Uterus (tissue), 4 donors: ENCODE results near the gene CRYBG1. TPM values are rescaled to one million over a fixed set of nuclear protein-coding genes. Genes with fewer than 3 reads are reported as not detected.

Source experiments
- DNase-seq, 2 donors: peaks; one replicate each; pipeline ENCODE4 v3.0.0-alpha.2; 2019 to 2020
- H3K27ac ChIP-seq, 2 donors: fragments of 200-600 bp; sonication (generic); 1 replicate in 1 of 2; 2 replicates in 1 of 2; pipeline ENCODE4 v1.5.1; 2016 to 2018
- H3K27me3 ChIP-seq, 2 donors: fragments of 200-600 bp; sonication (generic); one replicate each; pipeline ENCODE4 v1.5.1; 2018 to 2019; ENCODE audit warnings: control low read depth in 1 of 2
- H3K36me3 ChIP-seq, 2 donors: fragments of 200-600 bp; sonication (generic); one replicate each; pipeline ENCODE4 v1.5.1; 2019; ENCODE audit warnings: control low read depth in 1 of 2
- H3K4me1 ChIP-seq, 2 donors: fragments of 200-600 bp; sonication (generic); one replicate each; pipeline ENCODE4 v1.5.1; 2018 to 2019; ENCODE audit warnings: control low read depth in 1 of 2
- H3K4me3 ChIP-seq, 2 donors: fragments of 200-600 bp; sonication (generic); 1 replicate in 1 of 2; 2 replicates in 1 of 2; pipeline ENCODE4 v1.5.1; 2018 to 2019; ENCODE audit warnings: mild to moderate bottlenecking in 1 of 2
- H3K9me3 ChIP-seq, 2 donors: fragments of 200-600 bp; sonication (generic); one replicate each; pipeline ENCODE4 v1.5.1; 2019; ENCODE audit warnings: control low read depth in 1 of 2
- POLR2A ChIP-seq, 2 donors: fragments of 450-650 bp; IDR thresholded peaks; one replicate each; pipeline ENCODE4 v1.6.1; 2016; ENCODE audit warnings: antibody characterized with exemption in 2 of 2, mild to moderate bottlenecking in 1 of 2, moderate library complexity in 1 of 2
- intact Hi-C: fragments of 100-400 bp; cut with DNase I; formaldehyde crosslinking; loops from one replicate; pipeline ENCODE4 v1.15.1; 2023; ENCODE audit warnings: low total_unique reads
- total RNA-seq, 4 donors: library from RNA; depleted of rRNA in 3 of 4; stranded (reverse); fragments of >200 nt in 3 of 4; gene quantifications; one replicate each; pipeline versions ENCODE4 v1.1.0 to v1.2.4, GENCODE V29; 2014 to 2023
- TF ChIP-seq, protein P1 (sequence below), 4 experiments: fragments of 200-600 bp in 2 of 4; fragments of 450-650 bp in 2 of 4; sonication (generic) in 2 of 4; IDR thresholded peaks; one replicate each; pipeline ENCODE4 v1.5.1; 2016 to 2019; ENCODE audit warnings: antibody characterized with exemption in 4 of 4, mild to moderate bottlenecking in 2 of 4, moderate library complexity in 1 of 4
- donor health status: DM: yes; HTN: yes; CAD: no.

The CRYBG1 gene
- total RNA-seq, 4 donors from 2014 or later = 3.6 to 65.3 (median 8.9) TPM

DNA sequence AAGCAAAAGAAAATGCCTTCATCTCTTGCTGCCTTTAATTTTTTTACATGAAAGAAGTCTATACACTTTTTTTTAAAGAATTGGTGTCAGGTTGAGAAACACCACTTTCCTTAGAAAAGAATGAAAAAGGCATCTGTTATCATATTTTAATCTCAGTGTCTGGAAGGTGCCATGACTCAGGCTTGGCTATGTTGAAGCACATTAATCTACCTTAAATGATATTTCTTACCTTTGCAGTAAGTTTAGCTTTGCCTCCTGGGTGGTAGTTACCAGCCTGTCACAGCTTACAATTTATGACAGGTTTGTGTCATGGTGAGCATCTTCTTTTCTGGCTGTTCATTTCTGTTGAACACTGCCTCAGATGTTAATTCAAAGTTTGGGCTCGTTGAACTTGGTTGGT is 173.5 kb downstream of the CRYBG1 start:
- no peak for TF ChIP-seq POLR2A (IDR thresholded peaks at IDR 0.05)
- TF ChIP-seq, protein P1, sequence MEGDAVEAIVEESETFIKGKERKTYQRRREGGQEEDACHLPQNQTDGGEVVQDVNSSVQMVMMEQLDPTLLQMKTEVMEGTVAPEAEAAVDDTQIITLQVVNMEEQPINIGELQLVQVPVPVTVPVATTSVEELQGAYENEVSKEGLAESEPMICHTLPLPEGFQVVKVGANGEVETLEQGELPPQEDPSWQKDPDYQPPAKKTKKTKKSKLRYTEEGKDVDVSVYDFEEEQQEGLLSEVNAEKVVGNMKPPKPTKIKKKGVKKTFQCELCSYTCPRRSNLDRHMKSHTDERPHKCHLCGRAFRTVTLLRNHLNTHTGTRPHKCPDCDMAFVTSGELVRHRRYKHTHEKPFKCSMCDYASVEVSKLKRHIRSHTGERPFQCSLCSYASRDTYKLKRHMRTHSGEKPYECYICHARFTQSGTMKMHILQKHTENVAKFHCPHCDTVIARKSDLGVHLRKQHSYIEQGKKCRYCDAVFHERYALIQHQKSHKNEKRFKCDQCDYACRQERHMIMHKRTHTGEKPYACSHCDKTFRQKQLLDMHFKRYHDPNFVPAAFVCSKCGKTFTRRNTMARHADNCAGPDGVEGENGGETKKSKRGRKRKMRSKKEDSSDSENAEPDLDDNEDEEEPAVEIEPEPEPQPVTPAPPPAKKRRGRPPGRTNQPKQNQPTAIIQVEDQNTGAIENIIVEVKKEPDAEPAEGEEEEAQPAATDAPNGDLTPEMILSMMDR (IDR thresholded peaks at IDR 0.05) = no peak
- H3K27ac ChIP-seq = no peak overlapping the region
- H3K4me1 ChIP-seq = no peaks in the 10 kb centered on the region
- H3K27me3 ChIP-seq = no peaks in the 10 kb centered on the region
- no peak for DNase-seq
- no peaks in the 10 kb centered on the region for H3K36me3 ChIP-seq
- no peak overlapping the region for H3K4me3 ChIP-seq
- intact Hi-C loops = no loop called here
- H3K9me3 ChIP-seq = no peaks in the 10 kb centered on the region

DNA sequence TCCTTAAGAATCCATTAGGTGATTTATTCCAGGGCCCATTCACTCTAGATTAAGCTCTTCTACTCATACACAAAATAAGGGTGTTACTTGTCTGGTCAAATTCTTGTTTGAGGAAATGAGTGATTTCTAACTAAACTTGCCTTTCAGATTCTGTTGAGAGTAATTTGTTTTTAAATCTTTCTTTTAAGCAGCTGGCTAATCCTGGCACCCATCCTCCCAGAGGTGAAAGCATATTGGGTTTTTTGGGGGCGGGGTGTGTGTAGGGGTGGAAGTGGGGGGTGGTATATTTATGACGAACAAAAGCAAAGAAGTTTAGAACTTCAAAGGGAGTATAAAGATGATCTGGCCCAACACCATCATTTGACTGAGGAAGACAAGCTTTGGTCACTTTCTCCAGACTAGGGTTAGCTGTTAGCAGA is 174.1 kb downstream of the CRYBG1 start:
- Histone ChIP-seq H3K9me3 (no peaks in the 10 kb centered on the region), H3K4me1 (no peaks in the 10 kb centered on the region), H3K27me3 (no peaks in the 10 kb centered on the region), H3K4me3 (no peak overlapping the region), H3K36me3 (no peaks in the 10 kb centered on the region), H3K27ac (no peak overlapping the region)
- intact Hi-C loops = no loop called here
- DNase-seq = no peak
- TF ChIP-seq POLR2A (IDR thresholded peaks at IDR 0.05) = no peak
- TF ChIP-seq, protein P1 (IDR thresholded peaks at IDR 0.05) = no peak

DNA sequence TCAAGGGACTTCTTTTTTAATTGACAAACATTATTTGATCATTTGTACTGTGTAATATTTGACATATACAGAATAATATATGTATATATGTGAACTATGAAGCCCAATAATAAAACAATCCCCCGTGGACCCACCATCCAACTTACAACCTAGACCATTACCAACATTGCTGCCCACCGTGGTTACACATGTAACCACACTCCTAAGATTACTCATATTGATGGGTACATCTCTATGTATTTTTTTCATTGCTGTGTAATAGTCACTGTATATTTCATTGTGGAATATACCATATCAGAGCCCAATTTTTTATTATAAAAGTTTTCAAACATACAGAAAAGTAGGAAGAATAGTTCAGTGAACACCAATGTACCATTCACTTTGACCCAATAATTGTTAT is 174.5 kb downstream of the CRYBG1 start:
- H3K9me3 ChIP-seq = no peaks in the 10 kb centered on the region

DNA sequence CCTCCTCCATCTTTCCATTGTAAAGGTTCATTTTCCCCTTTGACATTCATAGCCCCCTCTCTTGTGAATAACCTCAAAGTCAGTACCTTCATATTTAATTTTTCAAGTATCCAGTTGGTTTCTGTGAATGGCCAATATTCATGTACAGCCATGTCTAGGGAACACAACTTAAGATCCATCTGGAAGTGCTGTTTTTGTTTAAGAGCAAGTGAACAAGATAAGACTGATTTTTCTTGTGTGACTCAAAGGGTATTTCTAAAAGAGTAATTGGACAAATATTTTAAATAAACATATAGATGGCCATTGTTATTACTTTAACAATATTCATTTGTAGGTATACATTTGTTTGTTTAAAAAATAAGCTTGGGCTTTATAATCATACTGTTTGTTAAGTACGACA is 175.8 kb downstream of the CRYBG1 start:
- no peak for TF ChIP-seq POLR2A (IDR thresholded peaks at IDR 0.05)
- TF ChIP-seq, protein P1 (IDR thresholded peaks at IDR 0.05) = no peak
- Histone ChIP-seq H3K4me3 (no peak overlapping the region), H3K27ac (no peak overlapping the region), H3K9me3 (no peaks in the 10 kb centered on the region), H3K36me3 (no peaks in the 10 kb centered on the region), H3K4me1 (no peaks in the 10 kb centered on the region), H3K27me3 (no peaks in the 10 kb centered on the region)
- intact Hi-C loops = no loop called here
- DNase-seq = no peak

More for the DNA sequence above, 174.5 kb downstream of the CRYBG1 start:
- DNase-seq = no peak
- Histone ChIP-seq H3K4me1 (no peaks in the 10 kb centered on the region), H3K36me3 (no peaks in the 10 kb centered on the region), H3K27me3 (no peaks in the 10 kb centered on the region), H3K27ac (no peak overlapping the region), H3K4me3 (no peak overlapping the region)
- intact Hi-C loops = no loop called here
- TF ChIP-seq POLR2A (IDR thresholded peaks at IDR 0.05) = no peak
- TF ChIP-seq, protein P1 (IDR thresholded peaks at IDR 0.05) = no peak

DNA sequence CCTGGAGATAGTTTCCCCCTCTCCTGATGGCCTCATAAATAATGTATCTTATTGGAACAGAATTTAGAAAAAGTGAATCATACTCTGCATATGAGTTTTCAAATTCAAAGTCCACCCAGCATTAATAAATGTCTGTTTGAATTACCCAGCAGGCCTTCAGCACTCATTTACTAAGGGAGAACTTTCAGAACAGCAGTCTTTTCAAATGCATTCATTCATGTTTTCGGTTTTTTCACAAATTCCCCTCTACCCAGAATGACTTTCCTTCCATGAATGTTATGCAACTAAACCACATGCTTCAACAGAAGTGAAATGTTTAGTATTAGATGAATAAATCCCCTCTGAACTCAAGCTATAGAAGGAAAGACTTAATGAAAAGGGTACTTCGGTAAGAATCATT is 176.3 kb downstream of the CRYBG1 start:
- intact Hi-C loops = no loop called here
- H3K4me1 ChIP-seq = no peaks in the 10 kb centered on the region
- H3K9me3 ChIP-seq = no peaks in the 10 kb centered on the region
- H3K36me3 ChIP-seq = no peaks in the 10 kb centered on the region
- no peak for DNase-seq
- no peaks in the 10 kb centered on the region for H3K27me3 ChIP-seq
- no peak overlapping the region for H3K4me3 ChIP-seq
- TF ChIP-seq POLR2A (IDR thresholded peaks at IDR 0.05) = no peak
- TF ChIP-seq, protein P1 (IDR thresholded peaks at IDR 0.05) = no peak
- no peak overlapping the region for H3K27ac ChIP-seq
